NCI-H524 (cell line): ENCODE measurements around the gene SLAMF7.
"Not testable (repeated sequence)": the region's sequence is repeated elsewhere in the genome, so short reads cannot be mapped to it uniquely, and the experiment has no call there.

Experiments used
- DNase-seq, 2 experiments: peaks; one replicate each; lab custom pipeline; 2025; lab: John Stamatoyannopoulos, UW

The SLAMF7 gene

GRCh38 chr1:160739098-160739511 lies at the start of gene SLAMF7:
SLAMF7 (plus strand) TSS chr1:160739247; CDS start chr1:160739302, 55 bp downstream.
- no peak for DNase-seq

- not testable (repeated sequence) for DNase-seq
Measured at GRCh38 chr1:160692390-160692789, 46.7 kb upstream of the SLAMF7 start.

GRCh38 chr1:160702100-160702499 lies 36.9 kb upstream of the SLAMF7 start:
- no peak for DNase-seq

- DNase-seq, result no peak
Measured at GRCh38 chr1:160704250-160704649, 34.8 kb upstream of the SLAMF7 start.

- not testable (repeated sequence) for DNase-seq
Measured at GRCh38 chr1:160705212-160705621, 33.8 kb upstream of the SLAMF7 start.

GRCh38 chr1:160705742-160706141 lies 33.3 kb upstream of the SLAMF7 start:
- DNase-seq, result no peak

GRCh38 chr1:160706526-160707235 lies 32.4 kb upstream of the SLAMF7 start:
- DNase-seq, result no peak

GRCh38 chr1:160707236-160708064 lies 31.6 kb upstream of the SLAMF7 start:
- no peak for DNase-seq

- no peak for DNase-seq
Measured at GRCh38 chr1:160708118-160708517, 30.9 kb upstream of the SLAMF7 start.

GRCh38 chr1:160708801-160709200 lies 30.2 kb upstream of the SLAMF7 start:
- no peak for DNase-seq

GRCh38 chr1:160709715-160710114 lies 29.3 kb upstream of the SLAMF7 start:
- no peak for DNase-seq

- DNase-seq, result no peak
Measured at GRCh38 chr1:160710517-160711252, 28.4 kb upstream of the SLAMF7 start.

- DNase-seq, result no peak
Measured at GRCh38 chr1:160711276-160711601, 27.8 kb upstream of the SLAMF7 start.

- no peak for DNase-seq
Measured at GRCh38 chr1:160711602-160712311, 27.3 kb upstream of the SLAMF7 start, which contains the start of gene CD48. CD48 (minus strand) TSS chr1:160711822; CDS start chr1:160711763, 59 bp downstream.

GRCh38 chr1:160712525-160713080 lies 26.4 kb upstream of the SLAMF7 start:
- DNase-seq, result not testable (repeated sequence)

GRCh38 chr1:160713161-160713560 lies 25.9 kb upstream of the SLAMF7 start:
- no peak for DNase-seq

GRCh38 chr1:160714034-160714648 lies 24.9 kb upstream of the SLAMF7 start:
- not testable (repeated sequence) for DNase-seq

GRCh38 chr1:160716013-160716412 lies 23.0 kb upstream of the SLAMF7 start:
- no peak for DNase-seq

GRCh38 chr1:160717306-160717705 lies 21.7 kb upstream of the SLAMF7 start:
- no peak for DNase-seq

GRCh38 chr1:160718210-160718609 lies 20.8 kb upstream of the SLAMF7 start:
- DNase-seq, result no peak
